ENCODE data around the gene PCARE.

The PCARE gene

DNA sequence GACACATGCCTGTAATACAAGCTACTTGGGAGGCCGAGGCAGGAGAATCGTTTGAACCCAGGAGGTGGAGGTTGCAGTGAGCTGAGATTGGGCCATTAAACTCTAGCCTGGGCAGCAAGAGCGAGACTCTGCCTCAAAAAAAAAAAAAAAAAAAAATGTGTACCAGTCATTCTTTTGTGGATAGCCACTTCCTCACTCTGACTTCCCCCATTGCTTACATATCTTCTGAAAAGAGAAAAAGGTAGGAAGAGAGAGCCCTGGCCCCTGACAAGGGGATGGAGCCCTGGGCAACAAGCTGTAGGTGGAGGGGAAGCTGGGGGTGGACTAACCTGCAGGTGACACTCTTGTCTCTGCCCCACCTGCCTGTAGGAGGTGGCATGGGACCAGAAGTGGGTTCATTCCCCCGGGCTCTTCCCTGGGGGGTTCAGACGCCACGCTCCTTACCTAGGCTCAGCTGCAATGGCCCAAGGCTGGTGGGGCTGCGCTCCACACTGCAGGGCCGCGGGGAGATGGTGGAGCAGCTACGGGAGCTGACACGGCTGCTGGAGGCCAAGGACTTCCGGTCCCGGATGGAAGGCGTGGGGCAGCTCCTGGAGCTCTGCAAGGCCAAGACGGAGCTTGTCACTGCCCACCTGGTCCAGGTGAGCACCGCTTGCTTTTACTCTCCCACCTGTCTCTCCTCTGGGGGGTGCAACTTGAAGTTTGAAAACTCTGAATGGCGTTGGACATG is 39.1 kb downstream of the PCARE start:
- Histone ChIP-seq H3K9me3 (ENCODE audit: control insufficient read depth, insufficient read depth, low read depth, low read length) (no peaks in the 10 kb centered on the region), H3K36me3 (ENCODE audit: control insufficient read depth in 2 of 2, insufficient read depth in 1 of 2, low read length in 2 of 2) (no peaks in the 10 kb centered on the region), H3K4me1 (ENCODE audit: control insufficient read depth, insufficient read depth, low read length) (no peaks in the 10 kb centered on the region), H3K27ac (ENCODE audit: extremely low read depth, low read depth, low read length) (no peak overlapping the region), H3K4me3 (ENCODE audit: low read depth, low read length) (no peak overlapping the region)
- TF ChIP-seq ZNF423 (tag by site-specific recombination; IDR thresholded peaks at IDR 0.05) (no peak), ZBTB8A (tag by site-specific recombination; IDR thresholded peaks at IDR 0.05) (no peak)
- TF ChIP-seq, protein P1, sequence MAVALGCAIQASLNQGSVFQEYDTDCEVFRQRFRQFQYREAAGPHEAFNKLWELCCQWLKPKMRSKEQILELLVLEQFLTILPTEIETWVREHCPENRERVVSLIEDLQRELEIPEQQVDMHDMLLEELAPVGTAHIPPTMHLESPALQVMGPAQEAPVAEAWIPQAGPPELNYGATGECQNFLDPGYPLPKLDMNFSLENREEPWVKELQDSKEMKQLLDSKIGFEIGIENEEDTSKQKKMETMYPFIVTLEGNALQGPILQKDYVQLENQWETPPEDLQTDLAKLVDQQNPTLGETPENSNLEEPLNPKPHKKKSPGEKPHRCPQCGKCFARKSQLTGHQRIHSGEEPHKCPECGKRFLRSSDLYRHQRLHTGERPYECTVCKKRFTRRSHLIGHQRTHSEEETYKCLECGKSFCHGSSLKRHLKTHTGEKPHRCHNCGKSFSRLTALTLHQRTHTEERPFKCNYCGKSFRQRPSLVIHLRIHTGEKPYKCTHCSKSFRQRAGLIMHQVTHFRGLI (tag by site-specific recombination; IDR thresholded peaks at IDR 0.05): no peak
- TF ChIP-seq, protein P2, sequence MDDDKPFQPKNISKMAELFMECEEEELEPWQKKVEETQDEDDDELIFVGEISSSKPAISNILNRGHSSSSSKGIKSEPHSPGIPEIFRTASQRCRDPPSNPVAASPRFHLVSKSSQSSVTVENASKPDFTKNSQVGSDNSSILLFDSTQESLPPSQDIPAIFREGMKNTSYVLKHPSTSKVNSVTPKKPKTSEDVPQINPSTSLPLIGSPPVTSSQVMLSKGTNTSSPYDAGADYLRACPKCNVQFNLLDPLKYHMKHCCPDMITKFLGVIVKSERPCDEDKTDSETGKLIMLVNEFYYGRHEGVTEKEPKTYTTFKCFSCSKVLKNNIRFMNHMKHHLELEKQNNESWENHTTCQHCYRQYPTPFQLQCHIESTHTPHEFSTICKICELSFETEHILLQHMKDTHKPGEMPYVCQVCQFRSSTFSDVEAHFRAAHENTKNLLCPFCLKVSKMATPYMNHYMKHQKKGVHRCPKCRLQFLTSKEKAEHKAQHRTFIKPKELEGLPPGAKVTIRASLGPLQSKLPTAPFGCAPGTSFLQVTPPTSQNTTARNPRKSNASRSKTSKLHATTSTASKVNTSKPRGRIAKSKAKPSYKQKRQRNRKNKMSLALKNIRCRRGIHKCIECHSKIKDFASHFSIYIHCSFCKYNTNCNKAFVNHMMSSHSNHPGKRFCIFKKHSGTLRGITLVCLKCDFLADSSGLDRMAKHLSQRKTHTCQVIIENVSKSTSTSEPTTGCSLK (tag by site-specific recombination; IDR thresholded peaks at IDR 0.05): no peak
- ChIA-PET CTCF (interaction anchor here (0.6 to 0.7 kb wide), 2 partner anchors 175 to 807 kb away, joined by 3 to 4 read pairs; no protein-coding TSS in a partner anchor), POLR2A (interaction anchor here (1.1 kb wide), 1 partner anchor 177 kb away, joined by 3 read pairs; no protein-coding TSS in a partner anchor)

DNA sequence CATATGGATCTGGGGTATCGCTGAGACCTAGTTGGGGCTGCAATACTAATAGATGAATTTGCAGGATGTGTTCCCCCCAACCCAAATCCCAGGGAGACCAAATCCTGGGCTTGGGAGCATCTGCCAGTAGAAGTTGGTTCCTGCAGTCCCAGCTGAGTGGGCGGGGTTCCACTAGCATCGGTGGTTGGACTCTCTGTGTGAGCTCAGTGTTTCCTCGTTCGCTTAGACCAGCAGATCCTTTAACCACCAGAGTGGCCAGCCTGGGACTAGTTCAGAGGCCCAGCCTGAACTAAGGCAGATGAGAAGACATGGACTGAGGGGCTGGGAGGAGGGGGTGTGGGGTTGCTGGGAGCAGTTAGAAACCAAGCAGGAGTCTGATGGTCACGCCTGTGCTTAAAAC is 40.7 kb downstream of the PCARE start:
- TF ChIP-seq ZFP41 (tag by site-specific recombination; IDR thresholded peaks at IDR 0.05; ENCODE audit: borderline replicate concordance) (no peak), YY2 (tag by site-specific recombination; IDR thresholded peaks at IDR 0.05) (no peak), ZNF624 (tag by site-specific recombination; IDR thresholded peaks at IDR 0.05) (no peak), ZNF10 (tag by site-specific recombination; IDR thresholded peaks at IDR 0.05) (no peak), OVOL3 (tag by site-specific recombination; IDR thresholded peaks at IDR 0.05) (no peak), ZNF354C (tag by site-specific recombination; IDR thresholded peaks at IDR 0.05; ENCODE audit: borderline replicate concordance, low read depth) (no peak), ZNF221 (tag by site-specific recombination; IDR thresholded peaks at IDR 0.05; ENCODE audit: borderline replicate concordance) (no peak), SP2 (tag by site-specific recombination; IDR thresholded peaks at IDR 0.05) (no peak), ZNF473 (tag by site-specific recombination; IDR thresholded peaks at IDR 0.05) (no peak)
- TF ChIP-seq, protein P3, sequence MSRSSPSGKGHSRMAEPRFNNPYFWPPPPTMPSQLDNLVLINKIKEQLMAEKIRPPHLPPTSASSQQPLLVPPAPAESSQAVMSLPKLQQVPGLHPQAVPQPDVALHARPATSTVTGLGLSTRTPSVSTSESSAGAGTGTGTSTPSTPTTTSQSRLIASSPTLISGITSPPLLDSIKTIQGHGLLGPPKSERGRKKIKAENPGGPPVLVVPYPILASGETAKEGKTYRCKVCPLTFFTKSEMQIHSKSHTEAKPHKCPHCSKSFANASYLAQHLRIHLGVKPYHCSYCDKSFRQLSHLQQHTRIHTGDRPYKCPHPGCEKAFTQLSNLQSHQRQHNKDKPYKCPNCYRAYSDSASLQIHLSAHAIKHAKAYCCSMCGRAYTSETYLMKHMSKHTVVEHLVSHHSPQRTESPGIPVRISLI (tag by site-specific recombination; IDR thresholded peaks at IDR 0.05): no peak
- TF ChIP-seq, protein P4, sequence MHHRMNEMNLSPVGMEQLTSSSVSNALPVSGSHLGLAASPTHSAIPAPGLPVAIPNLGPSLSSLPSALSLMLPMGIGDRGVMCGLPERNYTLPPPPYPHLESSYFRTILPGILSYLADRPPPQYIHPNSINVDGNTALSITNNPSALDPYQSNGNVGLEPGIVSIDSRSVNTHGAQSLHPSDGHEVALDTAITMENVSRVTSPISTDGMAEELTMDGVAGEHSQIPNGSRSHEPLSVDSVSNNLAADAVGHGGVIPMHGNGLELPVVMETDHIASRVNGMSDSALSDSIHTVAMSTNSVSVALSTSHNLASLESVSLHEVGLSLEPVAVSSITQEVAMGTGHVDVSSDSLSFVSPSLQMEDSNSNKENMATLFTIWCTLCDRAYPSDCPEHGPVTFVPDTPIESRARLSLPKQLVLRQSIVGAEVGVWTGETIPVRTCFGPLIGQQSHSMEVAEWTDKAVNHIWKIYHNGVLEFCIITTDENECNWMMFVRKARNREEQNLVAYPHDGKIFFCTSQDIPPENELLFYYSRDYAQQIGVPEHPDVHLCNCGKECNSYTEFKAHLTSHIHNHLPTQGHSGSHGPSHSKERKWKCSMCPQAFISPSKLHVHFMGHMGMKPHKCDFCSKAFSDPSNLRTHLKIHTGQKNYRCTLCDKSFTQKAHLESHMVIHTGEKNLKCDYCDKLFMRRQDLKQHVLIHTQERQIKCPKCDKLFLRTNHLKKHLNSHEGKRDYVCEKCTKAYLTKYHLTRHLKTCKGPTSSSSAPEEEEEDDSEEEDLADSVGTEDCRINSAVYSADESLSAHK (tag by site-specific recombination; IDR thresholded peaks at IDR 0.05): no peak
- H3K9me3 ChIP-seq (ENCODE audit: control insufficient read depth, insufficient read depth, low read depth, low read length): no peaks in the 10 kb centered on the region
- ChIA-PET CTCF (no interaction called here), POLR2A (interaction anchor here (1.1 kb wide), 1 partner anchor 179 kb away, joined by 3 read pairs; no protein-coding TSS in a partner anchor)
- no peak overlapping the region for H3K4me3 ChIP-seq (ENCODE audit: low read depth, low read length)
- H3K27ac ChIP-seq (ENCODE audit: extremely low read depth, low read depth, low read length): no peak overlapping the region
- no peaks in the 10 kb centered on the region for H3K4me1 ChIP-seq (ENCODE audit: control insufficient read depth, insufficient read depth, low read length)
- H3K36me3 ChIP-seq (ENCODE audit: control insufficient read depth in 2 of 2, insufficient read depth in 1 of 2, low read length in 2 of 2): no peaks in the 10 kb centered on the region

Data from HEK293 (cell line).